Measurements from ENCODE around the gene MAP3K21.

GRCh38 chr1:233410906-233411305, 83.4 kb downstream of the MAP3K21 start:
- TF ChIP-seq YY1 (IDR thresholded peaks at IDR 0.05; ENCODE audit: insufficient read depth, insufficient read length) (no peak), SUZ12 (IDR thresholded peaks at IDR 0.05; ENCODE audit: extremely low read depth, insufficient read depth, insufficient read length) (no peak), ZNF274 (IDR thresholded peaks at IDR 0.05; ENCODE audit: low read depth, low read length) (no peak)
